IMR-90 (cell line): ENCODE results near the gene NOTCH2. TPM values are rescaled to one million over a fixed set of nuclear protein-coding genes. Genes with fewer than 3 reads are reported as not detected.

Experiments
- ATAC-seq: fragments of 200-7000 bp; cut with Tn5 transposase; 2 replicates; pipeline ENCODE4 v1.9.1; 2020; ENCODE audit warnings: low read depth, mild to moderate bottlenecking, moderate library complexity
- BruUV-seq: library from RNA; stranded (reverse); fragments of 400-500 nt; replicated peaks from 2 replicates; lab custom pipeline; 2021; lab: Mats Ljungman, UMichigan
- CTCF ChIA-PET: fragments of 300-600 bp; formaldehyde crosslinking; extraction: SDS; loops from one replicate; lab custom pipeline; 2021; ENCODE audit warnings: antibody characterized with exemption; lab: Yijun Ruan, JAX
- POLR2A ChIA-PET: fragments of 300-600 bp; sonication (Branson Sonifier 250); formaldehyde crosslinking; loops from one replicate; lab custom pipeline; 2022; ENCODE audit warnings: antibody characterized with exemption; ENCODE audit not compliant: unreplicated experiment; lab: Charles Lee
- DNase-seq: peaks from one replicate; pipeline ENCODE4 v3.0.0; 2013
- H2AFZ ChIP-seq: replicated peaks from 2 replicates; pipeline ENCODE3; 2013; ENCODE audit warnings: low read length, mild to moderate bottlenecking; ENCODE audit not compliant: poor library complexity
- H2AK5ac ChIP-seq: 2 replicates; pipeline ENCODE4 v1.6.1; 2013; ENCODE audit warnings: low read depth, low read length, inconsistent platforms
- H2AK9ac ChIP-seq: replicated peaks from 2 replicates; pipeline ENCODE3; 2013; ENCODE audit warnings: mild to moderate bottlenecking, low read depth, low read length, moderate library complexity; ENCODE audit not compliant: poor library complexity
- H2BK120ac ChIP-seq: 2 replicates; pipeline ENCODE4 v1.6.1; 2013; ENCODE audit warnings: low read depth, low read length, inconsistent platforms
- H2BK15ac ChIP-seq: 3 replicates; pipeline ENCODE4 v1.6.1; 2013; ENCODE audit warnings: low read depth, low read length, inconsistent platforms
- H2BK20ac ChIP-seq: 2 replicates; pipeline ENCODE4 v1.6.1; 2013; ENCODE audit warnings: low read depth, mild to moderate bottlenecking, inconsistent platforms, low read length, moderate library complexity
- H2BK5ac ChIP-seq: 2 replicates; pipeline ENCODE4 v1.6.1; 2013; ENCODE audit warnings: mild to moderate bottlenecking, low read depth, low read length, inconsistent platforms; ENCODE audit not compliant: poor library complexity, severe bottlenecking
- H3K14ac ChIP-seq: replicated peaks from 2 replicates; pipeline ENCODE4 v1.6.1; 2013; ENCODE audit warnings: low read depth, low read length, inconsistent platforms
- H3K18ac ChIP-seq: 2 replicates; pipeline ENCODE4 v1.6.1; 2013; ENCODE audit warnings: low read depth, low read length, control low read depth
- H3K23ac ChIP-seq: 2 replicates; pipeline ENCODE4 v1.6.1; 2013; ENCODE audit warnings: low read depth, low read length, inconsistent platforms
- H3K27ac ChIP-seq: 2 replicates; pipeline ENCODE4 v1.5.1; 2013; ENCODE audit warnings: mild to moderate bottlenecking, control low read depth, low read length; ENCODE audit not compliant: insufficient read depth
- H3K27me3 ChIP-seq: 2 replicates; pipeline ENCODE4 v1.6.1; 2013; ENCODE audit warnings: low read length; ENCODE audit not compliant: control insufficient read depth, insufficient read depth
- H3K36me3 ChIP-seq: 2 replicates; pipeline ENCODE4 v1.6.1; 2013; ENCODE audit warnings: low read length, mixed read lengths; ENCODE audit not compliant: control insufficient read depth, insufficient read depth
- H3K4ac ChIP-seq: 2 replicates; pipeline ENCODE4 v1.6.1; 2013; ENCODE audit warnings: low read depth, low read length, inconsistent platforms
- H3K4me1 ChIP-seq: 2 replicates; pipeline ENCODE4 v1.6.1; 2013; ENCODE audit warnings: low read length, mixed read lengths; ENCODE audit not compliant: control insufficient read depth, insufficient read depth
- H3K4me2 ChIP-seq: 2 replicates; pipeline ENCODE4 v1.6.1; 2013; ENCODE audit warnings: low read depth, mild to moderate bottlenecking, control low read depth, low read length, moderate library complexity
- H3K4me3 ChIP-seq: 2 replicates; pipeline ENCODE4 v1.5.1; 2013; ENCODE audit warnings: low read depth, mild to moderate bottlenecking, control low read depth, low read length, moderate library complexity; ENCODE audit not compliant: insufficient read depth
- H3K56ac ChIP-seq: 2 replicates; pipeline ENCODE4 v1.6.1; 2013; ENCODE audit warnings: low read length, inconsistent platforms; ENCODE audit not compliant: insufficient read depth; ENCODE audit errors: extremely low read depth
- H3K79me1 ChIP-seq, 2 experiments: 2 replicates each; pipeline ENCODE4 v1.6.1; 2013; ENCODE audit warnings: low read length in 2 of 2, inconsistent platforms in 1 of 2, low read depth in 1 of 2
- H3K9ac ChIP-seq: 2 replicates; pipeline ENCODE4 v1.6.1; 2013; ENCODE audit warnings: low read depth, low read length, control low read depth
- H3K9me1 ChIP-seq: 2 replicates; pipeline ENCODE4 v1.6.1; 2013; ENCODE audit warnings: low read length, inconsistent platforms; ENCODE audit not compliant: insufficient read depth
- H3K9me3 ChIP-seq: 2 replicates; pipeline ENCODE4 v1.6.1; 2013; ENCODE audit warnings: low read length; ENCODE audit not compliant: control insufficient read depth, insufficient read depth
- H4K20me1 ChIP-seq: 2 replicates; pipeline ENCODE4 v1.6.1; 2013; ENCODE audit warnings: low read length, inconsistent platforms; ENCODE audit not compliant: insufficient read depth
- H4K5ac ChIP-seq: 2 replicates; pipeline ENCODE4 v1.6.1; 2013; ENCODE audit warnings: mild to moderate bottlenecking, low read depth, low read length, control low read depth
- H4K8ac ChIP-seq, 2 experiments: 2 replicates each; pipeline ENCODE4 v1.6.1; 2013; ENCODE audit warnings: low read depth in 2 of 2, low read length in 2 of 2, control low read depth in 1 of 2, inconsistent platforms in 1 of 2
- H4K91ac ChIP-seq: 2 replicates; pipeline ENCODE4 v1.6.1; 2013; ENCODE audit warnings: low read depth, low read length, inconsistent platforms; ENCODE audit not compliant: insufficient read depth
- BHLHE40 ChIP-seq: fragments of 150-350 bp; IDR thresholded peaks from 2 replicates; pipeline ENCODE4 v1.6.1; 2016; ENCODE audit warnings: mild to moderate bottlenecking, low read depth, low read length
- CEBPB ChIP-seq: IDR thresholded peaks from 2 replicates; pipeline ENCODE4 v1.6.1; 2012; ENCODE audit warnings: low read depth, low read length, improper control_type of control experiment
- CHD1 ChIP-seq: IDR thresholded peaks from 2 replicates; pipeline ENCODE4 v1.6.1; 2012; ENCODE audit warnings: low read depth, low read length, improper control_type of control experiment
- CTCF ChIP-seq: conservative IDR thresholded peaks from 2 replicates; pipeline ENCODE4 v1.5.1; 2012; ENCODE audit warnings: mild to moderate bottlenecking, low read depth, low read length, improper control_type of control experiment
- ELK1 ChIP-seq: fragments of 150-350 bp; IDR thresholded peaks from 2 replicates; pipeline ENCODE4 v1.6.1; 2016; ENCODE audit warnings: low read depth, mild to moderate bottlenecking, low read length, moderate library complexity, borderline replicate concordance
- FOS ChIP-seq: fragments of 150-350 bp; IDR thresholded peaks from 2 replicates; pipeline ENCODE4 v1.6.1; 2016; ENCODE audit warnings: low read depth, low read length
- MAFK ChIP-seq: IDR thresholded peaks from 2 replicates; pipeline ENCODE4 v1.6.1; 2012; ENCODE audit warnings: low read depth, low read length, improper control_type of control experiment
- MAZ ChIP-seq: IDR thresholded peaks from 2 replicates; pipeline ENCODE4 v1.6.1; 2012; ENCODE audit warnings: low read depth, mild to moderate bottlenecking, low read length, improper control_type of control experiment, moderate library complexity, borderline replicate concordance
- MXI1 ChIP-seq: IDR thresholded peaks from 2 replicates; pipeline ENCODE4 v1.6.1; 2012; ENCODE audit warnings: low read depth, mild to moderate bottlenecking, low read length, moderate library complexity, borderline replicate concordance
- NFE2L2 ChIP-seq: fragments of 150-350 bp; IDR thresholded peaks from 2 replicates; pipeline ENCODE4 v1.6.1; 2016; ENCODE audit warnings: low read depth, mild to moderate bottlenecking, low read length
- POLR2A ChIP-seq: IDR thresholded peaks from 2 replicates; pipeline ENCODE4 v1.6.1; 2012; ENCODE audit warnings: mild to moderate bottlenecking, low read depth, low read length
- RAD21 ChIP-seq: IDR thresholded peaks from 2 replicates; pipeline ENCODE4 v1.6.1; 2012; ENCODE audit warnings: low read length, improper control_type of control experiment
- RCOR1 ChIP-seq: IDR thresholded peaks from 2 replicates; pipeline ENCODE4 v1.6.1; 2012; ENCODE audit warnings: mild to moderate bottlenecking, low read length, improper control_type of control experiment; ENCODE audit not compliant: insufficient replicate concordance
- RFX5 ChIP-seq: IDR thresholded peaks from 2 replicates; pipeline ENCODE4 v1.8.0; 2012; ENCODE audit warnings: low read depth, mild to moderate bottlenecking, low read length, moderate library complexity
- SMC3 ChIP-seq: fragments of 150-350 bp; IDR thresholded peaks from 2 replicates; pipeline ENCODE4 v1.6.1; 2016; ENCODE audit warnings: low read depth, mild to moderate bottlenecking, antibody characterized with exemption, low read length, moderate library complexity
- USF2 ChIP-seq: fragments of 150-350 bp; IDR thresholded peaks from 2 replicates; pipeline ENCODE4 v1.6.1; 2017; ENCODE audit warnings: mild to moderate bottlenecking, antibody characterized with exemption, low read length, low read depth
- WGBS, 2 experiments: methylation state at CpG; one replicate each; pipeline versions ENCODE4 v1.1.5 to v1.1.7; 2013; ENCODE audit warnings: missing lambda C conversion rate in 2 of 2; ENCODE audit not compliant: insufficient read length in 1 of 2; ENCODE audit errors: extremely low coverage in 2 of 2; 5-methylcytosine and 5-hydroxymethylcytosine counted together
- dilution Hi-C: fragments of 300-500 bp; cut with HindIII; formaldehyde crosslinking; loops from one replicate; pipeline ENCODE4 v1.14.3; 2018; ENCODE audit warnings: low sequenced_read_pairs; ENCODE audit not compliant: unreplicated experiment
- in situ Hi-C: fragments of 300-500 bp; cut with MboI; formaldehyde crosslinking; loops from 3 replicates; pipeline ENCODE4 v1.14.3; 2019; ENCODE audit warnings: low sequenced_read_pairs, inconsistent platforms, mixed read lengths
- intact Hi-C: fragments of 100-400 bp; cut with micrococcal nuclease; formaldehyde crosslinking; loops from 2 replicates; pipeline ENCODE4 v1.10.0; 2022
- polyA plus RNA-seq, 3 experiments: library from polyadenylated mRNA; depleted of rRNA; stranded (reverse); fragments of >200 nt; gene quantifications; 2 replicates each; pipeline ENCODE4 v1.2.3, GENCODE V29; 2012; ENCODE audit warnings: low replicate concordance in 1 of 3
- total RNA-seq: library from RNA; depleted of rRNA; stranded (reverse); fragments of >200 nt; gene quantifications from 2 replicates; pipeline ENCODE4 v1.2.3, GENCODE V29; 2012

Gene NOTCH2
- total and polyA plus RNA-seq, 2 of the 4 experiments (the other 2 are of a cell fraction) = 40.4 to 131 TPM

GRCh38 chr1:119956306-119956705, 113.2 kb downstream of the NOTCH2 start:
- H3K14ac ChIP-seq = no peak overlapping the region
- H2BK20ac ChIP-seq = no peak overlapping the region
- BruUV-seq = no TSS peak
- H3K27ac ChIP-seq = no peak overlapping the region
- DNase-seq (no peak), ATAC-seq (no peak)
- H3K9ac ChIP-seq = no peak overlapping the region
- dilution Hi-C loops = no loop called here
- WGBS, 2 experiments = no CpG with 5 or more reads among the region's 2 CpGs
- peaks cover 3% of the 10 kb centered on the region; the same call in 1 of the 2 replicates for H4K20me1 ChIP-seq
- H3K56ac ChIP-seq = no peak overlapping the region
- peaks cover 9% of the 10 kb centered on the region for H3K4me1 ChIP-seq
- CTCF ChIA-PET = interaction anchor here (2.4 kb wide), 1 partner anchor 8 kb away, joined by 9 read pairs; no protein-coding TSS in a partner anchor
- H2AFZ ChIP-seq = no peak overlapping the region
- no peak overlapping the region for H2BK15ac ChIP-seq
- POLR2A ChIA-PET = no interaction called here
- in situ Hi-C loops = no loop called here
- no peak overlapping the region for H2BK120ac ChIP-seq
- no peak overlapping the region for H3K23ac ChIP-seq
- no peak overlapping the region for H2AK9ac ChIP-seq
- peaks cover 18% of the 10 kb centered on the region for H3K36me3 ChIP-seq
- no peak overlapping the region for H2BK5ac ChIP-seq
- no peak overlapping the region for H4K8ac ChIP-seq
- H3K27me3 ChIP-seq = no peaks in the 10 kb centered on the region
- peaks cover 18% of the 10 kb centered on the region for H3K9me1 ChIP-seq
- TF ChIP-seq MXI1 (no peak), MAZ (no peak), NFE2L2 (no peak), RAD21 (no peak), CHD1 (no peak), ELK1 (no peak), RFX5 (no peak), FOS (no peak), POLR2A (no peak), RCOR1 (no peak), MAFK (no peak), BHLHE40 (no peak), USF2 (no peak), CEBPB (no peak), SMC3 (no peak), CTCF (no peak)
- H3K18ac ChIP-seq = no peak overlapping the region
- H3K79me1 ChIP-seq = peaks cover 28 to 52% of the 10 kb centered on the region in 2 experiments
- H2AK5ac ChIP-seq = no peak overlapping the region
- intact Hi-C loops = no loop called here
- H4K91ac ChIP-seq = no peak overlapping the region
- H3K9me3 ChIP-seq = no peaks in the 10 kb centered on the region
- H3K4me2 ChIP-seq = no peak overlapping the region
- no peak overlapping the region for H3K4me3 ChIP-seq
- H3K4ac ChIP-seq = no peak overlapping the region
- H4K5ac ChIP-seq = no peak overlapping the region
